Spinal cord (tissue), 10 donors: Measurements from ENCODE around the gene ARL10. TPM values are rescaled to one million over a fixed set of nuclear protein-coding genes. Genes with fewer than 3 reads are reported as not detected.

Source experiments
- DNase-seq, 6 donors: peaks; one replicate each; pipeline versions ENCODE4 v3.0.0 to v3.0.0-alpha.2; 2013 to 2015; ENCODE audit warnings: low spot score in 6 of 6, low read depth in 4 of 6
- H3K27ac ChIP-seq: one replicate; pipeline ENCODE4 v1.5.1; 2013; ENCODE audit warnings: low read depth, low read length, control low read depth
- H3K27me3 ChIP-seq: one replicate; pipeline ENCODE4 v1.6.1; 2013; ENCODE audit warnings: low read length; ENCODE audit not compliant: control insufficient read depth, insufficient read depth
- H3K36me3 ChIP-seq: one replicate; pipeline ENCODE4 v1.6.1; 2013; ENCODE audit warnings: low read length; ENCODE audit not compliant: control insufficient read depth, insufficient read depth
- H3K4me1 ChIP-seq: one replicate; pipeline ENCODE4 v1.6.1; 2013; ENCODE audit warnings: low read length; ENCODE audit not compliant: control insufficient read depth, insufficient read depth
- H3K4me3 ChIP-seq: one replicate; pipeline ENCODE4 v1.5.1; 2013; ENCODE audit warnings: low read depth, low read length, control low read depth
- H3K9me3 ChIP-seq: one replicate; pipeline ENCODE4 v1.6.1; 2013; ENCODE audit warnings: low read length; ENCODE audit not compliant: control insufficient read depth, insufficient read depth
- WGBS: methylation state at CpG from one replicate; pipeline ENCODE4 v1.1.5; 2013; ENCODE audit warnings: missing lambda C conversion rate; ENCODE audit not compliant: insufficient coverage; 5-methylcytosine and 5-hydroxymethylcytosine counted together
- polyA plus RNA-seq, 2 donors: library from polyadenylated mRNA; unstranded; fragments of 120-200 nt; gene quantifications; one replicate each; pipeline ENCODE4 v1.2.1, GENCODE V29; 2013; ENCODE audit not compliant: insufficient read length in 2 of 2
- total RNA-seq, 2 donors: library from RNA; depleted of rRNA in 1 of 2; stranded (reverse); fragments of 120-200 nt in 1 of 2; fragments of >200 nt in 1 of 2; gene quantifications; one replicate each; pipeline versions ENCODE4 v1.2.3 to v1.2.4, GENCODE V29; 2013 to 2014
- donor health status: healthy.

ARL10 gene
- total and polyA plus RNA-seq, 4 donors, result 22.6 to 39.3 (median 29.2) TPM

- no peaks in the 10 kb centered on the region for H3K9me3 ChIP-seq
- no peak for DNase-seq
- no peak overlapping the region for H3K4me3 ChIP-seq
- peaks cover 28% of the 10 kb centered on the region for H3K4me1 ChIP-seq
- WGBS, result 88% methylated on average over 8 of the region's 9 CpGs
- no peak overlapping the region for H3K27ac ChIP-seq
- H3K36me3 ChIP-seq, result peaks cover 9% of the 10 kb centered on the region
- peaks cover 4% of the 10 kb centered on the region for H3K27me3 ChIP-seq
Measured at GRCh38 chr5:176418251-176418650, 53.0 kb downstream of the ARL10 start.

- 97% methylated on average over 3 of the region's 5 CpGs for WGBS
- no peak for DNase-seq
- Histone ChIP-seq H3K27me3 (peaks cover 4% of the 10 kb centered on the region), H3K27ac (no peak overlapping the region), H3K36me3 (no peaks in the 10 kb centered on the region), H3K9me3 (no peaks in the 10 kb centered on the region), H3K4me1 (peaks cover 15% of the 10 kb centered on the region), H3K4me3 (no peak overlapping the region)
Measured at GRCh38 chr5:176420086-176420485, 54.8 kb downstream of the ARL10 start.

- H3K4me3 ChIP-seq, result no peak overlapping the region
- H3K27ac ChIP-seq, result no peak overlapping the region
- no CpG with 5 or more reads among the region's 2 CpGs for WGBS
- peaks cover 4% of the 10 kb centered on the region for H3K27me3 ChIP-seq
- H3K9me3 ChIP-seq, result peaks cover 2% of the 10 kb centered on the region
- no peak for DNase-seq
- no peaks in the 10 kb centered on the region for H3K36me3 ChIP-seq
- H3K4me1 ChIP-seq, result peaks cover 7% of the 10 kb centered on the region
Measured at GRCh38 chr5:176420972-176421544, 55.8 kb downstream of the ARL10 start.

- H3K4me3 ChIP-seq, result no peak overlapping the region
- H3K4me1 ChIP-seq, result no peaks in the 10 kb centered on the region
- no CpG with 5 or more reads among the region's 3 CpGs for WGBS
- H3K36me3 ChIP-seq, result no peaks in the 10 kb centered on the region
- peaks cover 2% of the 10 kb centered on the region for H3K9me3 ChIP-seq
- H3K27me3 ChIP-seq, result peaks cover 4% of the 10 kb centered on the region
- H3K27ac ChIP-seq, result no peak overlapping the region
- DNase-seq, result no peak
Measured at GRCh38 chr5:176424181-176424580, 58.9 kb downstream of the ARL10 start.

- Histone ChIP-seq H3K4me3 (no peak overlapping the region), H3K27me3 (peaks cover 4% of the 10 kb centered on the region), H3K36me3 (no peaks in the 10 kb centered on the region), H3K27ac (no peak overlapping the region), H3K4me1 (no peaks in the 10 kb centered on the region), H3K9me3 (peaks cover 2% of the 10 kb centered on the region)
- DNase-seq, result no peak
- no CpG with 5 or more reads among the region's 1 CpG for WGBS
Measured at GRCh38 chr5:176425138-176425537, 59.9 kb downstream of the ARL10 start.

GRCh38 chr5:176425791-176426190 lies 60.5 kb downstream of the ARL10 start:
- Histone ChIP-seq H3K27ac (no peak overlapping the region), H3K27me3 (peaks cover 2% of the 10 kb centered on the region), H3K36me3 (no peaks in the 10 kb centered on the region), H3K4me1 (no peaks in the 10 kb centered on the region), H3K4me3 (no peak overlapping the region), H3K9me3 (peaks cover 2% of the 10 kb centered on the region)
- no CpG with 5 or more reads among the region's 1 CpG for WGBS
- DNase-seq, result no peak

GRCh38 chr5:176426876-176427275 lies 61.6 kb downstream of the ARL10 start:
- Histone ChIP-seq H3K36me3 (no peaks in the 10 kb centered on the region), H3K27ac (no peak overlapping the region), H3K4me1 (no peaks in the 10 kb centered on the region), H3K9me3 (peaks cover 2% of the 10 kb centered on the region), H3K27me3 (no peaks in the 10 kb centered on the region), H3K4me3 (no peak overlapping the region)
- WGBS, result no CpG with 5 or more reads among the region's 1 CpG
- DNase-seq, result no peak

GRCh38 chr5:176427971-176428370 lies 62.7 kb downstream of the ARL10 start:
- Histone ChIP-seq H3K27ac (no peak overlapping the region), H3K27me3 (no peaks in the 10 kb centered on the region), H3K4me1 (no peaks in the 10 kb centered on the region), H3K36me3 (no peaks in the 10 kb centered on the region), H3K9me3 (peaks cover 2% of the 10 kb centered on the region), H3K4me3 (no peak overlapping the region)
- whole genome bisulfite sequencing, result 75% methylated on average over 2 of the region's 4 CpGs
- DNase-seq, result no peak

GRCh38 chr5:176429972-176430371 lies 64.7 kb downstream of the ARL10 start:
- H3K27me3 ChIP-seq, result no peaks in the 10 kb centered on the region
- DNase-seq, result peak in 1 of 6 donors; percentile 9
- WGBS, result no CpG with 5 or more reads among the region's 4 CpGs
- H3K4me1 ChIP-seq, result no peaks in the 10 kb centered on the region
- H3K27ac ChIP-seq, result no peak overlapping the region
- peaks cover 2% of the 10 kb centered on the region for H3K9me3 ChIP-seq
- no peak overlapping the region for H3K4me3 ChIP-seq
- H3K36me3 ChIP-seq, result no peaks in the 10 kb centered on the region
